Ramos (cell line): ENCODE measurements around the gene KRTAP19-1.
"Not testable (repeated sequence)": the region's sequence is repeated elsewhere in the genome, so short reads cannot be mapped to it uniquely, and the experiment has no call there.

ENCODE experiments used
- in situ Hi-C: fragments of 300-500 bp; cut with MboI; formaldehyde crosslinking; loops from one replicate; pipeline ENCODE4 v1.14.3; 2022; ENCODE audit warnings: low sequenced_read_pairs; ENCODE audit not compliant: unreplicated experiment

KRTAP19-1 gene

GRCh38 chr21:30480145-30480544 is at the start of gene KRTAP19-1:
KRTAP19-1 (minus strand) TSS chr21:30480367; CDS start chr21:30480317, 50 bp downstream.
- in situ Hi-C loops, result no loop called here

- in situ Hi-C loops, result no loop called here
Measured at GRCh38 chr21:30518876-30519275, 38.7 kb upstream of the KRTAP19-1 start.

GRCh38 chr21:30515681-30516080 is 35.5 kb upstream of the KRTAP19-1 start:
- in situ Hi-C loops, result no loop called here

- in situ Hi-C loops, result not testable (repeated sequence)
Measured at GRCh38 chr21:30505621-30506205, 25.5 kb upstream of the KRTAP19-1 start.

- in situ Hi-C loops, result no loop called here
Measured at GRCh38 chr21:30502041-30502440, 21.9 kb upstream of the KRTAP19-1 start, which contains the start of gene KRTAP19-5. KRTAP19-5 (minus strand) TSS chr21:30502141; CDS start chr21:30502090, 51 bp downstream.

GRCh38 chr21:30497065-30497464 is 16.9 kb upstream of the KRTAP19-1 start, which contains the start of gene KRTAP19-4:
KRTAP19-4 (minus strand) TSS chr21:30497165; CDS start chr21:30497110, 55 bp downstream.
- in situ Hi-C loops, result no loop called here

GRCh38 chr21:30491963-30492428 is 11.8 kb upstream of the KRTAP19-1 start, which contains the start of gene KRTAP19-3:
KRTAP19-3 (minus strand) TSS chr21:30492013; CDS start chr21:30491957, 56 bp downstream.
- in situ Hi-C loops, result no loop called here

GRCh38 chr21:30487336-30487735 is 7.2 kb upstream of the KRTAP19-1 start, which contains the start of gene KRTAP19-2:
KRTAP19-2 (minus strand) TSS chr21:30487436; CDS start chr21:30487348, 88 bp downstream.
- in situ Hi-C loops, result no loop called here

GRCh38 chr21:30486180-30486579 is 6.0 kb upstream of the KRTAP19-1 start:
- in situ Hi-C loops, result no loop called here

GRCh38 chr21:30482130-30482529 is 2.0 kb upstream of the KRTAP19-1 start:
- in situ Hi-C loops, result no loop called here

- in situ Hi-C loops, result no loop called here
Measured at GRCh38 chr21:30479259-30479658, 908 bp downstream of the KRTAP19-1 start.

- in situ Hi-C loops, result no loop called here
Measured at GRCh38 chr21:30478004-30478403, 2.2 kb downstream of the KRTAP19-1 start.

- in situ Hi-C loops, result no loop called here
Measured at GRCh38 chr21:30468900-30469714, 11.1 kb downstream of the KRTAP19-1 start.

- in situ Hi-C loops, result no loop called here
Measured at GRCh38 chr21:30463713-30464112, 16.5 kb downstream of the KRTAP19-1 start.

GRCh38 chr21:30448514-30448913 is 31.7 kb downstream of the KRTAP19-1 start:
- in situ Hi-C loops, result no loop called here

- in situ Hi-C loops, result no loop called here
Measured at GRCh38 chr21:30447056-30447455, 33.1 kb downstream of the KRTAP19-1 start.

- in situ Hi-C loops, result no loop called here
Measured at GRCh38 chr21:30444204-30444603, 36.0 kb downstream of the KRTAP19-1 start.

GRCh38 chr21:30443226-30443625 is 36.9 kb downstream of the KRTAP19-1 start:
- in situ Hi-C loops, result no loop called here

GRCh38 chr21:30439975-30440374 is 40.2 kb downstream of the KRTAP19-1 start, which contains the start of gene KRTAP15-1:
KRTAP15-1 (plus strand) TSS chr21:30440275; CDS start chr21:30440328, 53 bp downstream.
- in situ Hi-C loops, result no loop called here

GRCh38 chr21:30437010-30437565 is 43.1 kb downstream of the KRTAP19-1 start:
- in situ Hi-C loops, result no loop called here
